ENCODE measurements around the gene WIPI1.

Gene WIPI1

GRCh38 chr17:68441070-68441770, 16.1 kb downstream of the WIPI1 start:
- DNase-seq (ENCODE audit: low read depth, low spot score) = no peak
- no peak overlapping the region for H3K27ac ChIP-seq

- H3K27ac ChIP-seq = no peak overlapping the region
- DNase-seq (ENCODE audit: low read depth, low spot score) = no peak
Measured at GRCh38 chr17:68440526-68440925, 16.8 kb downstream of the WIPI1 start.

- H3K27ac ChIP-seq = no peak overlapping the region
- DNase-seq (ENCODE audit: low read depth, low spot score) = no peak
Measured at GRCh38 chr17:68439656-68440290, 17.5 kb downstream of the WIPI1 start.

- H3K27ac ChIP-seq = no peak overlapping the region
- DNase-seq (ENCODE audit: low read depth, low spot score) = no peak
Measured at GRCh38 chr17:68437979-68438822, 19.1 kb downstream of the WIPI1 start.

GRCh38 chr17:68435876-68436842, 21.1 kb downstream of the WIPI1 start:
- H3K27ac ChIP-seq = no peak overlapping the region
- no peak for DNase-seq (ENCODE audit: low read depth, low spot score)

- H3K27ac ChIP-seq = no peak overlapping the region
- no peak for DNase-seq (ENCODE audit: low read depth, low spot score)
Measured at GRCh38 chr17:68435361-68435760, 21.9 kb downstream of the WIPI1 start.

GRCh38 chr17:68433911-68434508, 23.3 kb downstream of the WIPI1 start:
- H3K27ac ChIP-seq = no peak overlapping the region
- DNase-seq (ENCODE audit: low read depth, low spot score) = no peak

- no peak overlapping the region for H3K27ac ChIP-seq
- no peak for DNase-seq (ENCODE audit: low read depth, low spot score)
Measured at GRCh38 chr17:68433211-68433610, 24.1 kb downstream of the WIPI1 start.

- no peak for DNase-seq (ENCODE audit: low read depth, low spot score)
- H3K27ac ChIP-seq = no peak overlapping the region
Measured at GRCh38 chr17:68432086-68432864, 25.0 kb downstream of the WIPI1 start.

GRCh38 chr17:68431661-68432071, 25.6 kb downstream of the WIPI1 start:
- DNase-seq (ENCODE audit: low read depth, low spot score) = no peak
- H3K27ac ChIP-seq = no peak overlapping the region

GRCh38 chr17:68431045-68431608, 26.2 kb downstream of the WIPI1 start:
- DNase-seq (ENCODE audit: low read depth, low spot score) = no peak
- no peak overlapping the region for H3K27ac ChIP-seq

- no peak for DNase-seq (ENCODE audit: low read depth, low spot score)
- H3K27ac ChIP-seq = no peak overlapping the region
Measured at GRCh38 chr17:68429881-68430280, 27.4 kb downstream of the WIPI1 start.

GRCh38 chr17:68428498-68429172, 28.7 kb downstream of the WIPI1 start:
- no peak overlapping the region for H3K27ac ChIP-seq

GRCh38 chr17:68427575-68427974, 29.7 kb downstream of the WIPI1 start:
- no peak overlapping the region for H3K27ac ChIP-seq
- no peak for DNase-seq (ENCODE audit: low read depth, low spot score)

More at GRCh38 chr17:68428498-68429172, 28.7 kb downstream of the WIPI1 start:
- DNase-seq (ENCODE audit: low read depth, low spot score) = no peak

- no peak for DNase-seq (ENCODE audit: low read depth, low spot score)
Measured at GRCh38 chr17:68425979-68426378, 31.3 kb downstream of the WIPI1 start.

GRCh38 chr17:68424861-68425260, 32.4 kb downstream of the WIPI1 start:
- no peak overlapping the region for H3K27ac ChIP-seq
- no peak for DNase-seq (ENCODE audit: low read depth, low spot score)

More at GRCh38 chr17:68425979-68426378, 31.3 kb downstream of the WIPI1 start:
- H3K27ac ChIP-seq = no peak overlapping the region

- H3K27ac ChIP-seq = no peak overlapping the region
- no peak for DNase-seq (ENCODE audit: low read depth, low spot score)
Measured at GRCh38 chr17:68424203-68424602, 33.1 kb downstream of the WIPI1 start.

- DNase-seq (ENCODE audit: low read depth, low spot score) = no peak
- H3K27ac ChIP-seq = no peak overlapping the region
Measured at GRCh38 chr17:68423251-68423650, 34.0 kb downstream of the WIPI1 start.

Data from epithelial cell of prostate (primary cell).